ENCODE results near the gene ATP7A.

Gene ATP7A

DNA sequence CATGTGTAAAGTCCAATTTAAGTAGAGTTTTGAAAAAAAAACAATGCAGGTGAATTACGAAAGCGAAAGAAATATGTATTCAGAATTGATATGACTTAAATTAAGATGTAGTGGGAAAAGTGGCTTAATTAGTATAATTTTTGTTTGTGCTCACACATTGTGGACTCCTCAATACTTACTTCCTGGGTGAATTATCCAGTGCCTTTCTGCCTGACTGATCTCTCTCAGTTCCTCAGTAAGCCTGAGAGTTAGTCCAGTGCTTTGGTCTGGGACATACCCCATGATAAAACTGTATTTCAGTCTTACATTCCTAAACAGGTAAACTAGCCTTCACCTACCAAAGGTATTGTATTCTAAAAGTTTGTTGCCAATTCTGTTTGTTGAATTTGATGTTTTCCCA lies 50.6 kb downstream of the ATP7A start:
- Mint-ChIP-seq H3K4me3 (no peak overlapping the region), H3K4me1 (peaks cover 13% of the 10 kb centered on the region), H3K36me3 (peaks cover 17% of the 10 kb centered on the region), H3K9me3 (peaks cover 1% of the 10 kb centered on the region), H3K27me3 (no peaks in the 10 kb centered on the region), H3K27ac (no peak overlapping the region)
- DNase-seq (ENCODE audit: low spot score in 2 of 2) (no peak), ATAC-seq (ENCODE audit: low read depth) (no peak)

DNA sequence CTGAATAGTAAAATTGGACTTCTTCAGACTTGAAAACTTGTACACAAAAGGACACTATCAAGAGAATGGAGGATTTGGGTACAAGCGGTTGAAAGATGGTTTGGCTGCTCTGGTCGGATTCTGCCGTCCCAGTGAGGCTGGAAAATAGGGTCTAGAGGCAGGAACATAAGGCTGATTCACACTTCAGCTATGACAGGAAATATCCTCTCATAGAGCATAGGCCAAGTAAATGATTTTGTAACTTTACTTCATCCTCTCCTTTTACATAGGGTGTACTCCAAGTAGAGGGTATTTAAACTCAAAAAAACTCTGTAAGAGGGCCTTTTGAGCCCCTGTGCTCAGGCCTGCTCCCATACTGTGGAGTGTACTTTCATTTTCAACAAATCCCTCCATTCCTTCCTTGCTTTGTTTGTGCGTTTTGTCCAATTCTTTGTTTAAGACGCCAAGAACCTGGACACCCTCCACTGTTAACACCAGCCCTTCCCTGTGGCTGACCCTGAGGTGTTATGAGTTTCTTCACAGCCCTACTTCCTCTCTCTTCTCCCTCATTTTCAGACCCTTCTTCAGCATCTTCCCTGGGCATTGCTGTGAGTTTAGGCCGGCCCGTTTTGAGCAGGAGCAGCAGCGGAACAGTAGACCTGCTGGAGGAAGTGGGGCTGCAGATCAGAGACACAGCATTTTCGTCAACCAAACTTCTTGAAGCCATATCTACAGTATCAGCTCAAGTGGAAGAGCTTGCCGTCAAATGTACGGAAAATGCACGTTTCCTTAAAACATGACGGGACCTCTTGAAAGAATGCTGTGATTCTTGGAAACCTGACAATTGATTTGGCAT lies 51.8 kb downstream of the ATP7A start:
- peaks cover 16% of the 10 kb centered on the region for H3K36me3 Mint-ChIP-seq
- DNase-seq (ENCODE audit: low spot score in 2 of 2) (no peak), ATAC-seq (ENCODE audit: low read depth) (no peak)
- no peaks in the 10 kb centered on the region for H3K27me3 Mint-ChIP-seq
- peaks cover 1% of the 10 kb centered on the region for H3K9me3 Mint-ChIP-seq
- peaks cover 13% of the 10 kb centered on the region for H3K4me1 Mint-ChIP-seq
- H3K4me3 Mint-ChIP-seq, result peak overlapping the region; percentile 53
- H3K27ac Mint-ChIP-seq, result peak overlapping the region; percentile 19

DNA sequence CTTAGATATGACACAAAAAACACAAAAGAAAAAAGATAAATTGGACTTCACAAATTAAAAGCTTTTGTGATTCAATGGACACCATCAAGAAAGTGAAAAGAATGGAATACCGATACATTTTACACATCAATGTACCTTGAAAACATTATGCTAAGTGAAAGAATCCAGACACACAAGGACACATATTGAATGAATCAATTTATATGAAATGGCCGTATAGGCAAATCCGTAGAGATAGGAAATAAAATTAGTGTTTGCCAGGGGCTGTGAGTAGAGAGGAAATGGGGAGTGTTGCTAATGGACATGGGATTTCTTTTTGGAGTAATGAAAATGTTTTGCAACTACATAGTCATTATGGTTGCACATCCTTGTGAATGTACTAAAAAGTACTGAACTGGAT lies 55.9 kb downstream of the ATP7A start:
- no peak for DNase-seq (ENCODE audit: low spot score in 2 of 2)
- no peaks in the 10 kb centered on the region for H3K9me3 Mint-ChIP-seq
- H3K4me3 Mint-ChIP-seq, result no peak overlapping the region
- ATAC-seq (ENCODE audit: low read depth), result no peak
- no peaks in the 10 kb centered on the region for H3K27me3 Mint-ChIP-seq
- peaks cover 9% of the 10 kb centered on the region for H3K4me1 Mint-ChIP-seq
- H3K27ac Mint-ChIP-seq, result no peak overlapping the region
- peaks cover 19% of the 10 kb centered on the region for H3K36me3 Mint-ChIP-seq

DNA sequence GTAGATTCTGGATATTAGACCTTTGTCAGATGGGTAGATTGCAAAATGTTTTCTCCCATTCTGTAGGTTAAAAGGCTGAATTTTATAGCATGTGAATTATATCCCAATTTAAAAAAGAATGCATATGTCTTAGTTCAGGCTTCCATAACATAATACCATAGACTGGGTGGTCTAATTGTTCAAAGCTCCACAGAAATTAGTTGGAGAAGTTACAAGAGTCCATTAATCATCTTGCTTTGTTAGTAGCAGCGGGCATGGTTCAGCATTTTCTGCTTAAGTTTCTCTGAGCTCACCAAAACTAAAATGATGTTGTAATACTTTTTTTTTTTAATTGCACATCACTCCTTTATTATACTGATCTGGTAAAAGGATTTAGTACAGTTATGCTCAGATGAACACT lies 57.1 kb downstream of the ATP7A start:
- DNase-seq (ENCODE audit: low spot score in 2 of 2) (no peak), ATAC-seq (ENCODE audit: low read depth) (no peak)
- Mint-ChIP-seq H3K27ac (no peak overlapping the region), H3K4me1 (peaks cover 3% of the 10 kb centered on the region), H3K9me3 (no peaks in the 10 kb centered on the region), H3K36me3 (peaks cover 14% of the 10 kb centered on the region), H3K4me3 (no peak overlapping the region), H3K27me3 (no peaks in the 10 kb centered on the region)

DNA sequence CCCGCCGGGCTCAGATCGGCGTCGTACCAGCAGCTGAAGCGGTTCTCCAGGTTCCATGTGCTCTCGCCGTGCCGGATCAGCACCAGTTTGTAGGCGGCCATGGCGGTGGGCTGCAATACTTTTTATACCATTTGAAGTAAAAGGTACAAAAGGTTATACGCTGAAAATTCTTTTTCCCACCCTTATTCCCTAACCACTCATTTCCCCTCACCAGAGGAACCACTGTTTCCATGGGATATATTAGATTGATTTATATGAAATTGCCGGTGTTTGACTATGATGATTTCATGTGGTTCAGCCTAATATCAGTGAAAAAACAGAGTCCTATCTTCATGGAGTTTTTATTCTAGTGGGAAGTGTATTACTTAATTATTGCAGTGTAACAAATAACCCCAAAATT lies 59.0 kb downstream of the ATP7A start, which contains the start of gene PGAM4:
TSS of gene PGAM4 (minus strand) at position 101 of the 400 bp plus-strand sequence. CDS start at position 101, 0 bp downstream.
- no peak within 1 kb of the TSS for H3K4me3 Mint-ChIP-seq
- DNase-seq (ENCODE audit: low spot score in 2 of 2), result no peak
- no peaks in the 10 kb centered on the region for H3K9me3 Mint-ChIP-seq
- ATAC-seq (ENCODE audit: low read depth), result no peak
- peaks cover 13% of the 10 kb centered on the region for H3K36me3 Mint-ChIP-seq
- H3K4me1 Mint-ChIP-seq, result peaks cover 3% of the 10 kb centered on the region
- H3K27me3 Mint-ChIP-seq, result no peaks in the 10 kb centered on the region
- H3K27ac Mint-ChIP-seq, result no peak within 1 kb of the TSS

DNA sequence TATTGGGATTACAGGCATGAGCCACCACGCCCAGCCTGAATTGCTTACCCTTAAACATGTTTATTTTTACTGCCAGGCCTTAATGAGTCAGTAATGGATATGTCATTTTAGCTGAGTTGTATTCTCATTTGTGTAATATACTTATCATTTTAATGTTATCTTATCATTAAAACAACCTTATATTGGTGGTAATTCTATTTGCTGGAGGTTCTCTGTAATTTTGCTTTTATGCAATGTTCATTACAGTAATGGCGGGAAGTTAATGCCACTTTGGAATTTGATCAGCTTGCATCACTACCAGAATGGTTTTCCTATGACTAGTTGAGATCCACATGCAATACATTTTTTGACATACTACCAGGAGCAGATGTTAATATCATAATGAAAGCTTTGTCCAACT lies 65.3 kb downstream of the ATP7A start:
- Mint-ChIP-seq H3K27ac (no peak overlapping the region), H3K4me1 (peaks cover 1% of the 10 kb centered on the region), H3K4me3 (no peak overlapping the region), H3K27me3 (no peaks in the 10 kb centered on the region), H3K9me3 (no peaks in the 10 kb centered on the region), H3K36me3 (peaks cover 5% of the 10 kb centered on the region)
- ATAC-seq (ENCODE audit: low read depth) (no peak), DNase-seq (ENCODE audit: low spot score in 2 of 2) (no peak)

DNA sequence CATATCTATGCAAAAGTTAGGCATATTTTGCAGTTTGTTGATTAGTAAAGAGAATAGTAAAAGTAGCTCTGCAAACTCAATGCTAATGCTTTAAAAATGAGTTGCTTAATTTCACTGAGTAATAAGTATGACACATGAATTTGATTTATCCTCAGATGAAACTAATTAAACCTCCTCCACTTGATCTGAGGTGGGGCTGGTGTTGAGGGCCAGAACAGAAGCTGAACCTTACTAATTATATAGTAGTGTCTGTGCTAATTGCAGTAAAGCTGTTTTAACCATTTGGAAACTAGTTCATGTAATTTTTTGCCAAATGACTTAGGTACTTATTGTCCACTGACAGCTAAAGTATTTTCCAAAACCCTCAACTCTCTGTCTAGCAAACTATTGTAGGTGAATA lies 66.6 kb downstream of the ATP7A start:
- DNase-seq (ENCODE audit: low spot score in 2 of 2) (no peak), ATAC-seq (ENCODE audit: low read depth) (no peak)
- H3K36me3 Mint-ChIP-seq, result peaks cover 3% of the 10 kb centered on the region
- H3K4me3 Mint-ChIP-seq, result no peak overlapping the region
- no peaks in the 10 kb centered on the region for H3K27me3 Mint-ChIP-seq
- peaks cover 2% of the 10 kb centered on the region for H3K4me1 Mint-ChIP-seq
- H3K27ac Mint-ChIP-seq, result no peak overlapping the region
- H3K9me3 Mint-ChIP-seq, result no peaks in the 10 kb centered on the region

DNA sequence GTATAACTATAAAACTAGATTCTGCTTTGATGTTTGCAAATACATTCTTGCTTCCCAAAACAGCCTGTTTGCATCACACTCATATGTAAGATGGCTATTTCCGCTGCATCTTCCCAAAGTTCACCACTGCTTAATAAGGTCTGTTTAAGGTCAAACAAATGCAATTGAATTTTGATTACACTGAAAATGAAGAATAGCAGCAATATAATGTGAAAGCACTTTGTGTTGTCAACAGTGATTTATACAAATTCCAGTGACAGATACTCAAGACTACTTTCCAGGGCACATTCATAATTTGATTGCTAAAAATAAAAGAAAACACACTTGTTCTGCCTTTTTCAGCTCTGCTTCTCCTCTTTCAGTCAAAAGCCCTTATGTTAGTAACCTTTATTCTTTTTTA lies 67.0 kb downstream of the ATP7A start:
- no peak for DNase-seq (ENCODE audit: low spot score in 2 of 2)
- Mint-ChIP-seq H3K27me3 (no peaks in the 10 kb centered on the region), H3K4me1 (peaks cover 2% of the 10 kb centered on the region), H3K36me3 (peaks cover 3% of the 10 kb centered on the region), H3K27ac (no peak overlapping the region), H3K9me3 (no peaks in the 10 kb centered on the region), H3K4me3 (no peak overlapping the region)
- ATAC-seq (ENCODE audit: low read depth), result no peak

DNA sequence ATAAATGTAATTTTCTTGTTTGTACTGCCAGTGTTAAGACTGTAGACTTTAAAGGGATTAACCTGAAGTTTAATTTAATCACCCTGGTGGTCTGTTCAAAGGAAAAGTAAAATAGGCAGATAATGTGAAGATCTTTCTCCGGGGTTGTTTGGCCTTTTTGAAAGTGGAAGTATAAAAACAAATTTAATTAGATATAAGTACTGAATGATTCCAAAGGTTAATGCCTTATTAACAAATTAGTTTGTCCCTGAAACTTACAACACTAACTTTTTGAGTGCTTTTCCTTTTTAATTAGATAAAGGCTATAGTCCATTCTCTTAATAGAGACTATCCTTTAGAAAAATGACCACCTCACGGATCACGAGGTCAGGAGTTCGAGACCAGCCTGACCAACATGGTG lies 69.4 kb downstream of the ATP7A start:
- H3K9me3 Mint-ChIP-seq, result no peaks in the 10 kb centered on the region
- no peak for ATAC-seq (ENCODE audit: low read depth)
- H3K4me3 Mint-ChIP-seq, result no peak overlapping the region
- peaks cover 5% of the 10 kb centered on the region for H3K36me3 Mint-ChIP-seq
- peaks cover 2% of the 10 kb centered on the region for H3K4me1 Mint-ChIP-seq
- H3K27me3 Mint-ChIP-seq, result no peaks in the 10 kb centered on the region
- H3K27ac Mint-ChIP-seq, result no peak overlapping the region
- DNase-seq (ENCODE audit: low spot score in 2 of 2), result no peak

DNA sequence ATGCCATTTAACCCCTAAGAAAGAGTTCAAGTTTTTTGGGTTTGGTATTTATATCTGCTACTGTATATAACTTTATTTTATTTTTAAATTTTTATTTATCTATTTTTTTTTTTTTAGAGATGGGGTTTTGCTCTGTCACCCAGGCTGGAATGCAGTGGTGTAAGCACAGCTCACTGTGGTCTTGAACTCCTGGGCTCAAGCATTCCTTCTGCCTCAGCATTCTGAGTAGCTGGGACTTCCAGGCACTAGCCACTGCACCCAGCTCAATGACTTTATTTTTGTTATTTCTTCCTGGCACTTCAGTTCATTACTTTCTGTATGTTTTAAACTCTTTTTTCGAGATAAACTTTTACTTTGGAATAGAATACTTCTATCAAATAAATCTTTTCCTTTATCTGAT lies 101.4 kb downstream of the ATP7A start:
- Mint-ChIP-seq H3K27me3 (no peaks in the 10 kb centered on the region), H3K9me3 (no peaks in the 10 kb centered on the region), H3K4me3 (no peak overlapping the region), H3K36me3 (peaks cover 8% of the 10 kb centered on the region), H3K27ac (no peak overlapping the region), H3K4me1 (no peaks in the 10 kb centered on the region)
- no peak for ATAC-seq (ENCODE audit: low read depth)
- DNase-seq (ENCODE audit: low spot score in 2 of 2), result no peak

DNA sequence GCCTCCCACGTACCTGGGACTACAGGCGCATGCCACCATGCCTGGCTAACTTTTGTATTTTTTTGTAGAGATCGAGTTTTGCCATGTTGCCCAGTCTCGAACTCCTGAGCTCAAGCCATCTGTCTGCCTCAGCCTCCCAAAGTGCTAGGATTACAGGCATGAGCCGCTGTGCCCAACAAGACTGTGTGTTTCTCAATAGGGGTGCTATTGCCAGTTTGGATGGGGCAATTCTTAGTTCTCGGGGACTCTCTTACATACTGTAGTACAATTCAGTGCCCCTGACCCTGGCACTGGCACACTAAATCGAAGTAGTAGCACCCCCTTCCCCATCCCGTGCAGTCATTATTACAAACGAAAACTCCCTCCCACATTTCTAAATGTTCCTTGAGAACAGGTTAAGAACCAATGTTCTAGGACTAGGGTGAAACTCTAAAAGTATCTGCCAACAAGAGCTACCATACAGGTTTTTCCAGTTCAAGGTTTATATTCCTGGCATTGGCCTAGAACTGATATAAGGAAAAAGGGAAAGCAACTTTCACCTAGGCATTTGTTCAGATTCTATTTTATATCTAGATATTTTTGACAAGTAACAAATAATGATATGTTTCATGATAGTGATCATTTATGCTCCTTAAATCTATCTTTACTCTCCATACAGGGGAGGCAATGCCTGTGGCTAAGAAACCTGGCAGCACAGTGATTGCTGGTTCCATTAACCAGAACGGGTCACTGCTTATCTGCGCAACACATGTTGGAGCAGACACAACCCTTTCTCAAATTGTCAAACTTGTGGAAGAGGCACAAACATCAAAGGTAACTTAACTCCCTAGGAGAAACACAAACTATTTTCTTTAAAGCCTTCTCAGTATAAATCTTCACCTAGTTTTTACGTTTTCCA lies 109.3 kb downstream of the ATP7A start:
- no peaks in the 10 kb centered on the region for H3K4me1 Mint-ChIP-seq
- H3K9me3 Mint-ChIP-seq, result no peaks in the 10 kb centered on the region
- ATAC-seq (ENCODE audit: low read depth), result no peak
- no peak overlapping the region for H3K27ac Mint-ChIP-seq
- no peak overlapping the region for H3K4me3 Mint-ChIP-seq
- peaks cover 8% of the 10 kb centered on the region for H3K36me3 Mint-ChIP-seq
- H3K27me3 Mint-ChIP-seq, result no peaks in the 10 kb centered on the region
- no peak for DNase-seq (ENCODE audit: low spot score in 2 of 2)

DNA sequence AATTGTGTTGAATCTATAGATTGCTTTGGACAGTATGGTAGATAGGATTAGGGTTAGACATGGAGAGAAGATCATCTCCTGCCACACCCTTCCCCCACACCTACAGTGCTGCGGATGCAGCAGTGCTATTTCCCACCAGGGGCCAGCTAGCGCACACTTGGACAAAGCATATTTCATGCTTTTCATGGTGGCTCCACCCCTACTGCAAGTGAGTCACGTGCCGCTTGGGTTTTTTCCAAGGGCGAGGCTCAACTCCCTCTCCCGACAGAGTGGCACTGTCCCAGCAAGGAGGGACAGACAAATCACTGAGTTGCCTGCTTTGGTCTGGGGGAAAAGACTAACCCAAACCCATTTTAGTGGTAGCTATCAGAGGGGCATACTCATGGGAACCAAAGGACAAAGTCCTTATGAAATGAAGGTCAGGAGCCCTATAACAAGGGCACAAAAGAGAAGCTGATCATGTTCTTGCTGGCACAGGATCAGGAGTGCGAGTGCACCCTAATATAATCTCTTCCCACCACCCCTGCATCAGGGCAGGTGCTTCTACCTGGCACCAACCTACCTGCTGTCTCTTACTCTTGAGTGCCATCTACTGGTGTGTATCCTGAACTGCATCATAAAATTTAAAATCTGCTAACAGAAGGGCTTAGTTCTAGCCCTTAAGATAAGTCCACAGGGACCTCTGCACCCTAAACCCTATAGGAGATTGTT lies 114.0 kb downstream of the ATP7A start:
- no peaks in the 10 kb centered on the region for H3K36me3 Mint-ChIP-seq
- peak; percentile 11 to 36 for DNase-seq (ENCODE audit: low spot score in 2 of 2)
- H3K4me1 Mint-ChIP-seq, result no peaks in the 10 kb centered on the region

DNA sequence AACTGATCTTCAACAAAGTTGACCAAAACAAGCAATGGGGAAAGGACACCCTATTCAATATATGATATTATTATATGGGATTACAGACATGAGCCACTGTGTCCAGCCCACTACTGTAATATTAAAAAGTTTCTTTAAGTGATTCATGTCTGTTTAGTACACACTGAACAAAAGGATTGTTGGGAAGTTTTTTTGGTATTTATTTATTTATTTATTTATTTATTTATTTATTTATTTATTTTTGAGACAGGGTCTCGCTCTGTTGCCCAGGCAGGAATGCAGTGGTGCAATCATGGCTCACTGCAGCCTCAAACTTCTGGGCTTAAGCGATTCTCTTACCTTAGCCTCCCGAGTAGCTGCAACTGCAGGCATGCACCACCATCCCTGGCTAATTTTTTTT lies 117.3 kb downstream of the ATP7A start:
- Mint-ChIP-seq H3K4me1 (no peaks in the 10 kb centered on the region), H3K9me3 (no peaks in the 10 kb centered on the region), H3K27ac (no peak overlapping the region), H3K27me3 (no peaks in the 10 kb centered on the region), H3K4me3 (no peak overlapping the region), H3K36me3 (peaks cover 1% of the 10 kb centered on the region)
- no peak for DNase-seq (ENCODE audit: low spot score in 2 of 2)
- ATAC-seq (ENCODE audit: low read depth), result no peak

More for the DNA sequence above, 114.0 kb downstream of the ATP7A start:
- Mint-ChIP-seq H3K27me3 (no peaks in the 10 kb centered on the region), H3K27ac (no peak overlapping the region), H3K9me3 (no peaks in the 10 kb centered on the region), H3K4me3 (no peak overlapping the region)
- ATAC-seq (ENCODE audit: low read depth), result peak; percentile 46

DNA sequence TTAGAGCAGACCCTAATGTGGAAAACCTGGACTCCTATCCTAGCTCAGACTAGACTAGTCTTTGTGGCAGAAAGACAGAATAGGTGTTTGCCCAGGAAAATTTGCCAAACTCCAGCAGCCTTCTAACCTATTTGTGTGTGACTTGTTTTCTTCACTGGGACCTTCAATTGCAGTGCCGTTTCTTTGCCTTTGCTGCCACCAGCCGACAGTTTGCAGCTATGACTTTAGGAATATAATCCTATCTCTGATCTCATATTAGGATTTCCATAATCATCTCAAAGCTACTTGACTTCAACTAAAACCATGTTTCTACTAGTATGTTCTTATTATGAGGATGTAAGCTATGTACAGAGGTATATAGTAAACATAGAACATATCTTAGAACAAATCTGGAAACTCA lies 119.2 kb downstream of the ATP7A start:
- Mint-ChIP-seq H3K27ac (no peak overlapping the region), H3K4me3 (no peak overlapping the region), H3K4me1 (no peaks in the 10 kb centered on the region), H3K36me3 (peaks cover 7% of the 10 kb centered on the region), H3K9me3 (no peaks in the 10 kb centered on the region), H3K27me3 (no peaks in the 10 kb centered on the region)
- no peak for ATAC-seq (ENCODE audit: low read depth)
- DNase-seq (ENCODE audit: low spot score in 2 of 2), result no peak

Measured in memory B cell (primary cell).